Glutamatergic neuron (in vitro differentiated cells): ENCODE results near the gene MISP. TPM values are rescaled to one million over a fixed set of nuclear protein-coding genes. Genes with fewer than 3 reads are reported as not detected.

Experiments
- DNase-seq: peaks from one replicate; pipeline ENCODE4 v3.0.0; 2022
- H3K27ac Mint-ChIP-seq: one replicate; pipeline ENCODE4 v1.8.0; 2020; ENCODE audit warnings: mild to moderate bottlenecking, mixed read lengths, inconsistent platforms; ENCODE audit not compliant: unreplicated experiment
- H3K27me3 Mint-ChIP-seq: one replicate; pipeline ENCODE4 v1.8.0; 2020; ENCODE audit warnings: mild to moderate bottlenecking, moderate library complexity, mixed read lengths, inconsistent platforms; ENCODE audit not compliant: unreplicated experiment
- H3K36me3 Mint-ChIP-seq: one replicate; pipeline ENCODE4 v1.8.0; 2020; ENCODE audit warnings: mild to moderate bottlenecking, mixed read lengths, inconsistent platforms; ENCODE audit not compliant: unreplicated experiment
- H3K4me1 Mint-ChIP-seq: one replicate; pipeline ENCODE4 v1.8.0; 2020; ENCODE audit warnings: mild to moderate bottlenecking, low read depth, mixed read lengths, inconsistent platforms; ENCODE audit not compliant: unreplicated experiment
- H3K4me3 Mint-ChIP-seq: one replicate; pipeline ENCODE4 v1.8.0; 2020; ENCODE audit warnings: mild to moderate bottlenecking, mixed read lengths, inconsistent platforms; ENCODE audit not compliant: unreplicated experiment
- H3K9me3 Mint-ChIP-seq: one replicate; pipeline ENCODE4 v1.8.0; 2020; ENCODE audit warnings: mild to moderate bottlenecking, moderate library complexity, mixed read lengths, inconsistent platforms; ENCODE audit not compliant: unreplicated experiment
- total RNA-seq: library from RNA; stranded (reverse); fragmentation: NEBNext Ultra II Directional; extraction: Animal tissue kit (Norgen Biotek cat#: 25700); gene quantifications from one replicate; pipeline ENCODE4 v1.2.1, GENCODE V29; 2021; ENCODE audit not compliant: unreplicated experiment
- TF ChIP-seq, protein P1 (sequence below): fragments of 200-600 bp; sonication (generic); IDR thresholded peaks from one replicate; pipeline ENCODE4 v1.5.0; 2021; ENCODE audit not compliant: partially characterized antibody, unreplicated experiment

The MISP gene
- total RNA-seq, 1 donor from 2014 or later: 1.1 TPM

DNA sequence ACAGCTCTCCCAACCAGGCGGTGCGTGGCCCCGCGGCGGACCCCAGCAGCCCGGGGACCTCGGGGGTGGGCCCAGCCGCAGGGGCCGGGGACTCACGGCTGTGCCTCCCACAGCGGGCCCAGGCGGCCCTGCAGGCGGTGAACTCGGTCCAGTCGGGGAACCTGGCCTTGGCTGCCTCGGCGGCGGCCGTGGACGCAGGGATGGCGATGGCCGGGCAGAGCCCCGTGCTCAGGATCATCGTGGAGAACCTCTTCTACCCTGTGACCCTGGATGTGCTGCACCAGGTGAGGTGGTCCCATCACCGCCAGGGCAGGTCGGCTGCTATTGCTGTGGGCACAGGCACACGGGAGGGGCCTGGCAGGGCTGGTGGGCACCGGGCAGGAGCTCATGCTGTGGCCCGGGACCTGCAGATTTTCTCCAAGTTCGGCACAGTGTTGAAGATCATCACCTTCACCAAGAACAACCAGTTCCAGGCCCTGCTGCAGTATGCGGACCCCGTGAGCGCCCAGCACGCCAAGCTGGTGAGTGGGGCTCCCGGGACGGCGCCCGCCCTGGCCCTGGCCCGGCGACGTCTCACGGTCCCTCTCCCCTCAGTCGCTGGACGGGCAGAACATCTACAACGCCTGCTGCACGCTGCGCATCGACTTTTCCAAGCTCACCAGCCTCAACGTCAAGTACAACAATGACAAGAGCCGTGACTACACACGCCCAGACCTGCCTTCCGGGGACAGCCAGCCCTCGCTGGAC, 53.7 kb downstream of the MISP start:
- Mint-ChIP-seq H3K4me3 (no peak overlapping the region), H3K27me3 (peaks cover 16% of the 10 kb centered on the region), H3K27ac (no peak overlapping the region), H3K9me3 (peaks cover 14% of the 10 kb centered on the region), H3K36me3 (peaks cover 7% of the 10 kb centered on the region), H3K4me1 (peaks cover 25% of the 10 kb centered on the region)
- TF ChIP-seq, protein P1, sequence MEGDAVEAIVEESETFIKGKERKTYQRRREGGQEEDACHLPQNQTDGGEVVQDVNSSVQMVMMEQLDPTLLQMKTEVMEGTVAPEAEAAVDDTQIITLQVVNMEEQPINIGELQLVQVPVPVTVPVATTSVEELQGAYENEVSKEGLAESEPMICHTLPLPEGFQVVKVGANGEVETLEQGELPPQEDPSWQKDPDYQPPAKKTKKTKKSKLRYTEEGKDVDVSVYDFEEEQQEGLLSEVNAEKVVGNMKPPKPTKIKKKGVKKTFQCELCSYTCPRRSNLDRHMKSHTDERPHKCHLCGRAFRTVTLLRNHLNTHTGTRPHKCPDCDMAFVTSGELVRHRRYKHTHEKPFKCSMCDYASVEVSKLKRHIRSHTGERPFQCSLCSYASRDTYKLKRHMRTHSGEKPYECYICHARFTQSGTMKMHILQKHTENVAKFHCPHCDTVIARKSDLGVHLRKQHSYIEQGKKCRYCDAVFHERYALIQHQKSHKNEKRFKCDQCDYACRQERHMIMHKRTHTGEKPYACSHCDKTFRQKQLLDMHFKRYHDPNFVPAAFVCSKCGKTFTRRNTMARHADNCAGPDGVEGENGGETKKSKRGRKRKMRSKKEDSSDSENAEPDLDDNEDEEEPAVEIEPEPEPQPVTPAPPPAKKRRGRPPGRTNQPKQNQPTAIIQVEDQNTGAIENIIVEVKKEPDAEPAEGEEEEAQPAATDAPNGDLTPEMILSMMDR: no peak
- no peak for DNase-seq

DNA sequence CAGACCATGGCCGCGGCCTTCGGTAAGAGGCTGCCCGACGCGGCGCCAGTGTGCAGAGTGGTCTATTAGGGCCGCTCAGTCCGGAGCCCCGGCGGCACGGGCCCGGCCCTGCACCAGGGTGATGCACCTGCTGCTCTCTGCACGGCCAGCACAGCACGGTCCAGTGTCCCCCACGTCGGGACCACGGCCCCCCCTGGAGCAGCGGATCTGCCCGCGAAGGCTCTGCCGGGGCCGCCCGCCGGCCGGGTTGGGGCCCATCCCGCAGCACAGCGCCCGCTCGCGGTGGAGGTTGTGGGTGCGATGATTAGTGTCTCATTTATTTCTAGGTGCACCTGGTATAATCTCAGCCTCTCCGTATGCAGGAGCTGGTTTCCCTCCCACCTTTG, 54.2 kb downstream of the MISP start:
- H3K9me3 Mint-ChIP-seq: peaks cover 15% of the 10 kb centered on the region
- H3K36me3 Mint-ChIP-seq: peaks cover 7% of the 10 kb centered on the region
- no peak for DNase-seq
- H3K27me3 Mint-ChIP-seq: peaks cover 19% of the 10 kb centered on the region
- no peak overlapping the region for H3K4me3 Mint-ChIP-seq
- H3K4me1 Mint-ChIP-seq: peaks cover 21% of the 10 kb centered on the region
- TF ChIP-seq, protein P1: no peak
- H3K27ac Mint-ChIP-seq: no peak overlapping the region

DNA sequence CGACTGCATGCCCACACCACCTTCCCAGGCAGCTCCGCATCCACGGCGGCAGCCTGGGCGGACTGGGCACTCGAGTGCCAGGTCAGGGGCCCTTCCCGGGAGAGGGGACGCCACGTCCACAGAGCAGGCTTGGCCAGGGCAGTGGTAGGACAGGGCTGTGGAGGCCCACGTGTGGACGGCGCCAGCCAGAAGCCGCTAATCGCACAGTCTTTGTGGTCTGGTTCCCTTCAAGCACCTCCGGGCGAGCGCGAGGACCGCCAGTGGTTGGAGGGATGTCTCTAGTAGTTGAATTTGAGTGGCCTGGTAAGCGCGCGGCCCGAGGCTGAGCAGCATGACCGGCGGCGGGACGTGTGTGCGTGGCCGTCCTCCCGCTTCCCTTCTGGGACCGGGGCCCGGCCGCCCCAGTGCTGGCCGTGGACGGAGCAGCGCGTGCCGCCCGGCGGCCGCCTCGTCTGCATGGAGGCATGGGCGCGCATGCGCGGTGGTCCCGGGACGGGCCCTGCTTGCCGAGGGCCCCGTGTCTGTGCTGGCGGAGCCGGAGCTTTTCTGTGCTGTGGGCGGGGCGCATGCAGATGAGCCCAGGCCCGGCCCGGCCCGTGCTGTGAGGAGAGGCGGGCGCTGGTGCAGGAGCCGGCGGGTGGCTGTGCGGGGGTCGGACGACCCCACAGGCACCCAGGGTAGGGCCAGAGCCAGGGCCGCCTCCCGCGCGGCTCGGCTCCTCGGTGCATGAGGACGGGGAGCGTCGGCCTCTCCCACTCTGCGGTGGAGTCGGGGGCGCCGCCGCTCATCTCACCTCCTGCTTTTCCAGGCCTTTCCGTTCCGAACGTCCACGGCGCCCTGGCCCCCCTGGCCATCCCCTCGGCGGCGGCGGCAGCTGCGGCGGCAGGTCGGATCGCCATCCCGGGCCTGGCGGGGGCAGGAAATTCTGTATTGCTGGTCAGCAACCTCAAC, 55.0 kb downstream of the MISP start:
- Mint-ChIP-seq H3K4me3 (no peak overlapping the region), H3K36me3 (peaks cover 7% of the 10 kb centered on the region), H3K9me3 (peaks cover 17% of the 10 kb centered on the region), H3K27ac (no peak overlapping the region), H3K27me3 (peaks cover 21% of the 10 kb centered on the region), H3K4me1 (peaks cover 15% of the 10 kb centered on the region)
- TF ChIP-seq, protein P1: no peak
- DNase-seq: no peak

DNA sequence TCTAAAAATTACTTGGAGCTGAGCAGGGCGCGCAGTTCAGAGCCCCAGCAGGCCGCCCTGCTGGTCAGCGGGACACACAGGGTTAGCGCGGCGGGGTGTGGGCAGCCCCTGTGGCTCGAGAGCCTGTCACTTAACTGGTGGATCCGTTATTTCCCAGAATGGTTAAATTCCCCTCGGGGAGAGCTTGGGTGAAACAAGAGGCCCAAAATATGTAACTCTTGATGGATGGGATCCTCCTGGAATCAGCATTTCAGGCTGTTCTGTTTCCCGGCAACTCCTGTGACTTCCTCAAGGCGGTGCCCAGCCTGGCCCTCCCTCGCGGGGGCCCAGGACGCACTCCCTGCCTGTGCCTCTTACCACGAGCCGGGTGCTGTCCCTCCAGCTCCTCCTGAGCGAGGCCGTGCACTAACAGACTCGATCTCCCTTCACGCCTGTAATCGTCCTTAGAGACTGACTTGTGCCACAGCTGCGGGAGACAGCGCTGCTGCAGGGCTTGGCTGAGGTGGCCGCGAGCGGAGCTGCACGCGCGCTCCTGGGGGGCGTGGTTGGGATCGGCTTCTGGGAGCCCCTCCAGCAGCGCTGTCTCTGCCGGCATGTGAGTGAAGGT, 56.0 kb downstream of the MISP start:
- peaks cover 7% of the 10 kb centered on the region for H3K36me3 Mint-ChIP-seq
- peaks cover 13% of the 10 kb centered on the region for H3K4me1 Mint-ChIP-seq
- H3K9me3 Mint-ChIP-seq: peaks cover 24% of the 10 kb centered on the region
- peaks cover 27% of the 10 kb centered on the region for H3K27me3 Mint-ChIP-seq
- no peak overlapping the region for H3K4me3 Mint-ChIP-seq
- peak overlapping the region; percentile 66 for H3K27ac Mint-ChIP-seq
- TF ChIP-seq, protein P1: no peak
- no peak for DNase-seq
